ENCODE data around the gene UBE2J1.
"Not testable (repeated sequence)": the region's sequence is repeated elsewhere in the genome, so short reads cannot be mapped to it uniquely, and the experiment has no call there.

UBE2J1 gene

DNA sequence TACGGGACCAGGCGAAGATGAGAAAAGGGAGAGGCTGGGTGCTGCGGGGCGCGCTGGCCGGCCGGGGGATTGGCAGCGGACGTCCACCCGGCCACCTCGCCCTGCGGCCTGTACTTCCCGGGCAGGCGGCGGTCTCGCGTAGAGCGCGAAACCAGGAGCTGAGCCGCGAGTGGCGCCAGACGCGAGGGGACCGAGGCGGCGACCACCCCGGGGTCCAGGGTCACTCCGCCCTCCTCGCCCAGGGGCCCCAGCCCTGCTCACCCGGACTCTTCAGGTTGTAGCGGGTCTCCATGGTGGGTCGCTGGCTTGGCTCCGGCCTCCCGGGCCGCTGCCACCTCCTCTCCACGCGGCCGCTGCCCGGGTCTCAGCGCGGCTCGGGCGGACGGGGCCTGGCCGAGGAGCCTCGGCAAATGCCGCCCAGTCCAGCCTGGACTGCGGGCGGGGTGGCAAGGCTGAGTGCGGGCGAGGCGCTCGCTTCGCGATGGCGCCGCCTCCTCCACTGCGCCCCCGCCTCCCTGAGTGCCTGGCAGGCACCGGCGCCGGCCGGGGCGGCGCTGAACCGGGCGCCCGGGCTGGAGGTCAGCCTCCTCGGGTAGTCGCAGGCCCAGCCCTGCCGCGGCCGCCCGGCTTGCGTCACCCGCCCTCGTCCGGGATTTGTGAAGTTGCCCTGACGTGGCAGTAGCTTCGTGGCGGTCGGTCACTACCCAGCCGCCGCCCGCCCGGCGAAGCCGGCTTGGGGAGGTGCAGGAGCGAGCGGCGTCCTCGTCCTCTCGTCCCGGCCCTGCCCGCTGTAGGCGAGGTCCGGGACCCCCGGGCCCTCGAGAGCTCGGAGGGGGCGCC is at the start of gene UBE2J1:
TSS of gene UBE2J1 (minus strand) at position 445 of the 840 bp plus-strand sequence. CDS start at position 292, 153 bp downstream.
- peak; percentile 89 for DNase-seq (ENCODE audit: low read depth)
- peak within 1 kb of the TSS; percentile 58 for H3K4me3 ChIP-seq (ENCODE audit: low read depth, low read length)

DNA sequence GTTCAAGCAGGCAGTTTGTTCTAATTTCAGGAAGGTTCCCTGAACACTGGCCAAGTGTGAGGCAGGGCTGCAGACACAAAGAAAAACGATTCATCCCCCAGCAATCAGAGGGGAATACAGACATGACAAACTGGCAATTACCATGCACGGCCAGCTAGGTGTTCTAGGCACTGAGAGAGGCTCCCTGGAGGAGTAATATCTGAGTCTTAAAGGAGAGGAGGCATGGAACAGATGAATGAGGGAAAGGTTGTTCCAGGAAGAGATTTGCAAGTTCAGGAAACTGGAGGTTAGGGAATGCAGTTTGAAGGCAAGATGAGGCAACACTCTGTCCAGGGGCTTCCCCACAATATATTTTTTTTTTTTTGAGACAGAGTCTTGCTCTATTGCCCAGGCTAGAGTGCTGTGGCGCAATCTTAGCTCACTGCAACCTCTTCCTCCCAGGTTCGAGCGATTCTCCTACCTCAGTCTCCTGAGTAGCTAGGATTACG is 48.4 kb upstream of the UBE2J1 start:
- no peak overlapping the region for H3K4me3 ChIP-seq (ENCODE audit: low read depth, low read length)
- DNase-seq (ENCODE audit: low read depth) = no peak

DNA sequence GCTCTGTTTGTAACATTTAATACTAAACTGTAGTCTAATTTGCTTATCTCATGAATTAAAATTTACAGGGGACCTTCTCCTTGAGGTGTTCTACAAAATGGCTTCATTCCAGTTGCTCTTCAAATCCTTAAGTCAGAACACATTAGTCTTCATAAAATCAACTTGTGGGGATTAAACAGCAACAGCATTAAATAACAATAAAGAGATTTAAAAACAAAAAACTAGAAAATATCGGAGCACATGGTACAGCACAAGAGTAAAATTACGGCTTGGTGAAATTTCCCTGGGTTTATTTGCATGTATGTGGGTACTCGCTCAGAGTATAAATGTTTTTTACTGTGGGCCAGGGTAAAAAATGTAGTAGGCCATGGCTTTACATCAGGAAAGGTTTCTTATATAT is 47.5 kb upstream of the UBE2J1 start:
- no peak for DNase-seq (ENCODE audit: low read depth)
- no peak overlapping the region for H3K4me3 ChIP-seq (ENCODE audit: low read depth, low read length)

GRCh38 chr6:89398762-89399525 is 46.4 kb upstream of the UBE2J1 start:
- DNase-seq (ENCODE audit: low read depth) = no peak
- no peak overlapping the region for H3K4me3 ChIP-seq (ENCODE audit: low read depth, low read length)

DNA sequence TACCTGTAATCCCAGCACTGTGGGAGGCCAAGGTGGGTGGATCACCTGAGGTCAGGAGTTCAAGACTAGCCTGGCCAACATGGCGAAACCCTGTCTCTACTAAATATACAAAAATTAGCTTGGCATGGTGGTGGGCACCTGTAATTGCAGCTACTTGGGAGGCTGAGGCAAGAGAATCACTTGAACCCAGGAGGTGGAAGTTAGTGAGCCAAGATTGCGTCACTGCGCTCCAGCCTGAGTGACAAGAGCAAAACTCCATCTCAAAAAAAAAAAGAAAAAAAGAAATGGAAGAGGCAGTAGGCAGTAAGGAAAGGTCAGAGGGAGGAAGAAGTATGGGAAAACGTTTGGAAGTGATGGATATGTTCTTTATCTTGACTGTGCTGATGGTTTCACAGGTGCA is 45.4 kb upstream of the UBE2J1 start:
- H3K4me3 ChIP-seq (ENCODE audit: low read depth, low read length); DNase-seq (ENCODE audit: low read depth): not testable (repeated sequence)

- DNase-seq (ENCODE audit: low read depth) = no peak
Measured at GRCh38 chr6:89393659-89394058, 41.1 kb upstream of the UBE2J1 start.

DNA sequence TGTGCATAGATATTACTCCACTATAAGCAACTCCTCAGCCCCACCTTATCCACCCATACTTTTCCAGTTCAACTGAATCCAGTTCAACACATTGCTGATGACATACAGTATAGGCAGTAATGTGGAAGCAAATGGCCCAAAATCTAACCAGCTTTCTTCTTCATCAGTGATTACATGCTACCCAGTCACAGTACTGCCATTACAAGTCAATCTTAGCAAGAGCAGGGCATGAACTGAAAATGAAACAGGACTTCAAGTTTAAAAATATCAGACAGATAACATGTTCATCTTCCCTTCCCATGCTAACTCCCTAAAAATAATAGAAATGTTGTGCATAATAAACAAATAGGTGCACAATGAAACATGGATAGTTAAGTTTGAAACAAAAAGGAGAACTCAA is 40.3 kb upstream of the UBE2J1 start:
- DNase-seq (ENCODE audit: low read depth) = no peak

More at GRCh38 chr6:89393659-89394058, 41.1 kb upstream of the UBE2J1 start:
- H3K4me3 ChIP-seq (ENCODE audit: low read depth, low read length) = no peak overlapping the region

DNA sequence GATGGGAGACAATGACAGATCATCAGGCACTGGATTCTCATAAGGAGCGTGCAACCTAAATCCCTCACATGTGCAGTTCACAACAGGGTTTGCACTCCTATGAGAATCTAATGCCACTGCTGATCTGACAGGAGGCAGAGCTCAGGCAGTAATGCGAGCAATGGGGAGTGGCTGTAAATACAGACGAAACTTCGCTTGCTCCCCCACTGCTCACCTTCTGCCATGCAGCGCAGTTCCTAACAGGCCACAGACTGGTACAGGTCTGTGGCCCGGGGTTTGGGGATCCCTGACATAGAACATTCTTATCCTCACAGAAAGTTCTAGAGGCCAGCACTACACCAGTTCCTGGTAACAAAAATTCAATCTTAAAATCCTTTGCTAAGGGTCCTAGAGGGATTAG is 36.3 kb upstream of the UBE2J1 start:
- H3K4me3 ChIP-seq (ENCODE audit: low read depth, low read length) = no peak overlapping the region
- no peak for DNase-seq (ENCODE audit: low read depth)

More for the DNA sequence above, 40.3 kb upstream of the UBE2J1 start:
- H3K4me3 ChIP-seq (ENCODE audit: low read depth, low read length) = no peak overlapping the region

DNA sequence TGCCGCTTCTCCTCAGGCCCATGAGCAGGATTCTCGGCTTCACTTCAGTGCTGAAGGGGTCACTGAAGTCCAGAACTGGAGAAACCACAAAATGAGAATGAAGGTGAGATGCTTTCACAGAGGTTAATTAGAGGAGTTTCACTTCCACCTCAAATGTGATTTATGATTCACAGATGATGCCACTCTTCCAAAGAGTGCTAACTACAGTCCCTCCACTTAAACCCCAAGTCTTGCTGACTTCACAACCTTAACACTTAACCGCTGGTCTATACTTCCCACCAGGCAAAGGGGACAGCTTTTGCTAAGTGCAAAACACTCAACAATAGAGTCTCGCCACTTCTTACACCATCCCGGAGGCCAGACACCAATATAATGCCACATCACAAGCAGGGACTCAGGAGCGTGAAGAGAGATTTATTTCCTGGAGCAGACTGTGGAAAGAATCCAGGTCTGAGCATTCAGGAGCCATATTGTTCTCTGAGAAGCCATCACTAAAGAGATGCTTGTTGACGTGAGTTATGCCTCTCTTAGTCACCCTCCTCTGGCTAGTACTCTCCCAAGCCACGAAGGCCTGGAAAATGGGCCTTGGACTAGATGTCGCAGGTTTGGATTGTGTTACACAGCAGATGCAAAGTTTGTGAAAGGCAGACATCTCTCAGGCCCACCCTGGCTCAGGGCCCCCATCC is 35.1 kb upstream of the UBE2J1 start:
- DNase-seq (ENCODE audit: low read depth) = no peak
- H3K4me3 ChIP-seq (ENCODE audit: low read depth, low read length) = no peak overlapping the region

DNA sequence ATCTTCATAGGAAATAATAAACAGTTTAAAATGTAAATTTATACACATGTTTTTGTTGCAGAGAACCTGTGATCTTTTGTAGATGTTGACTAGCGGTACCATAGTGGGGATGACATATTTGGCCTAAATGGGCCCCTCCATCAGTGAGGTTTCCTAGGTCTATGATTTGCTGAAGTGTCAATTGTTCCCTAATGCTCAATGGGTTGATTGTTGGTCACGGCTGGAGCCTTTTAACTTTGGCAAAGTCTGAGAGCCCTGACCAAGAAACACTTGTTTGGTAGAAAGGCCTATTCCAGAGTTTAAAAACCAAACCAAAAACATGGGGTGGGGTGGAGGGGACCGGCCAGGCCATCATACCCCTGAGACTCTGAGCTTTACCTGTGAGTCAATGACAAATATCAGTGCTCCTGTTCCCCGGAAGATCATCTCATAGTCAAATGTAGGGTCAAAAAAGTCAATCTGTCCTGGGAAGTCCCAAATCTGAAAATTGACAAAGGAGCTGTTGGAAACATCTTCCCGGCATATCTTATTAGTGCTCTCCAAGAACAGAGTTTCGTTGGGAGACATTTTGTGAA is 34.5 kb upstream of the UBE2J1 start:
- no peak for DNase-seq (ENCODE audit: low read depth)

GRCh38 chr6:89385846-89386245 is 33.3 kb upstream of the UBE2J1 start:
- no peak overlapping the region for H3K4me3 ChIP-seq (ENCODE audit: low read depth, low read length)
- no peak for DNase-seq (ENCODE audit: low read depth)

More for the DNA sequence above, 34.5 kb upstream of the UBE2J1 start:
- H3K4me3 ChIP-seq (ENCODE audit: low read depth, low read length) = no peak overlapping the region

GRCh38 chr6:89385156-89385667 is 32.7 kb upstream of the UBE2J1 start:
- H3K4me3 ChIP-seq (ENCODE audit: low read depth, low read length) = no peak overlapping the region
- DNase-seq (ENCODE audit: low read depth) = no peak

GRCh38 chr6:89381031-89381430 is 28.5 kb upstream of the UBE2J1 start:
- no peak for DNase-seq (ENCODE audit: low read depth)
- H3K4me3 ChIP-seq (ENCODE audit: low read depth, low read length) = no peak overlapping the region

GRCh38 chr6:89379281-89379680 is 26.8 kb upstream of the UBE2J1 start:
- no peak overlapping the region for H3K4me3 ChIP-seq (ENCODE audit: low read depth, low read length)
- DNase-seq (ENCODE audit: low read depth) = no peak

GRCh38 chr6:89378628-89379027 is 26.1 kb upstream of the UBE2J1 start:
- no peak overlapping the region for H3K4me3 ChIP-seq (ENCODE audit: low read depth, low read length)

GRCh38 chr6:89375427-89376267 is 23.1 kb upstream of the UBE2J1 start:
- DNase-seq (ENCODE audit: low read depth) = no peak
- no peak overlapping the region for H3K4me3 ChIP-seq (ENCODE audit: low read depth, low read length)

More at GRCh38 chr6:89378628-89379027, 26.1 kb upstream of the UBE2J1 start:
- DNase-seq (ENCODE audit: low read depth) = no peak

DNA sequence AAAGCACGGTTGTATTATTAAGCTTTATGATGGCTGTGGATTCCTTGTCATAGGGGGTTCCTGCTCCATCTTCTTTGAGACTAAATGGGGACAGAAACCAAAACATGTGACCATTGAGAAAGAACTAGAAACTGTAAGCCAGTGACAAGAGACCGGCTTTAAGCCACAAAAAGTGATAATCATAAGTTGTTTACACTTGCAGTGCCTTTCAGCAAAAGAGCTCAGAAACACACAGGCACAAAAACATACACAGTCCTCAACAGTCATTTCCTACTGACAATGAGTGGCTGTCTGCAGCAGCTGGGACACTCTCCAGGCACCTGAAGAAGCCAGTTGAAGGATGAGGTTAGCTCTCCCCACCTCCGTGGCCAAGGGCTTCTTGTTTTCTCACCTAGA is 20.0 kb upstream of the UBE2J1 start:
- no peak overlapping the region for H3K4me3 ChIP-seq (ENCODE audit: low read depth, low read length)
- no peak for DNase-seq (ENCODE audit: low read depth)

GRCh38 chr6:89371849-89372505 is 19.5 kb upstream of the UBE2J1 start:
- H3K4me3 ChIP-seq (ENCODE audit: low read depth, low read length) = no peak overlapping the region

More at GRCh38 chr6:89371849-89372505, 19.5 kb upstream of the UBE2J1 start:
- DNase-seq (ENCODE audit: low read depth) = no peak

Measured in skeletal muscle cell (primary cell).